Transverse colon (tissue), 4 donors: ENCODE results near the gene RBBP8. TPM values are rescaled to one million over a fixed set of nuclear protein-coding genes. Genes with fewer than 3 reads are reported as not detected.

Experiments used
- DNase-seq: peaks from one replicate; pipeline ENCODE4 v3.0.0-alpha.2; 2019
- H3K27ac ChIP-seq, 4 donors: fragments of 200-600 bp; sonication (generic); 2 replicates each; pipeline ENCODE4 v1.5.1; 2016 to 2018; ENCODE audit warnings: inconsistent platforms in 4 of 4
- H3K27me3 ChIP-seq: fragments of 200-600 bp; sonication (generic); 2 replicates; pipeline ENCODE4 v1.5.1; 2017; ENCODE audit warnings: inconsistent platforms
- H3K36me3 ChIP-seq, 4 donors: fragments of 200-600 bp; sonication (generic); 2 replicates each; pipeline ENCODE4 v1.5.1; 2017 to 2019; ENCODE audit warnings: inconsistent platforms in 4 of 4
- H3K4me1 ChIP-seq, 4 donors: fragments of 200-600 bp; sonication (generic); 2 replicates each; pipeline ENCODE4 v1.5.1; 2017 to 2020; ENCODE audit warnings: inconsistent platforms in 4 of 4
- H3K4me3 ChIP-seq, 4 donors: fragments of 200-600 bp; sonication (generic); 1 replicate in 1 of 4; 2 replicates in 3 of 4; pipeline versions ENCODE4 v1.5.1 to v1.6.1; 2017 to 2019; ENCODE audit warnings: inconsistent platforms in 4 of 4
- H3K9me3 ChIP-seq, 2 donors: fragments of 200-600 bp; sonication (generic); 2 replicates each; pipeline ENCODE4 v1.5.1; 2017 to 2019; ENCODE audit warnings: inconsistent platforms in 2 of 2
- CTCF ChIP-seq, 5 experiments: fragments of 200-600 bp in 3 of 5; fragments of 450-650 bp in 2 of 5; sonication (generic) in 3 of 5; IDR thresholded peaks; 1 replicate in 2 of 5; 2 replicates in 3 of 5; pipeline ENCODE4 v1.5.1; 2016 to 2017; ENCODE audit warnings: antibody characterized with exemption in 5 of 5, inconsistent platforms in 3 of 5, mild to moderate bottlenecking in 2 of 5, moderate library complexity in 1 of 5
- EP300 ChIP-seq: sonication (generic); formaldehyde crosslinking; IDR thresholded peaks from one replicate; pipeline ENCODE4 v1.6.1; 2017; ENCODE audit warnings: antibody characterized with exemption, low read depth
- POLR2A ChIP-seq: fragments of 450-650 bp; IDR thresholded peaks from one replicate; pipeline ENCODE4 v1.6.1; 2016; ENCODE audit warnings: antibody characterized with exemption, mild to moderate bottlenecking, moderate library complexity
- POLR2AphosphoS5 ChIP-seq, 3 donors: sonication (generic); formaldehyde crosslinking; IDR thresholded peaks; one replicate each; pipeline ENCODE4 v1.6.1; 2016; ENCODE audit warnings: antibody characterized with exemption in 3 of 3
- WGBS, 2 donors: methylation state at CpG; one replicate each; pipeline ENCODE4 v1.1.5; 2018; ENCODE audit warnings: low coverage in 1 of 2; 5-methylcytosine and 5-hydroxymethylcytosine counted together
- in situ Hi-C, 4 donors: fragments of 200-750 bp; cut with MboI; loops; one replicate each; pipeline versions ENCODE4 v1.15.0 to v1.15.1; 2017; ENCODE audit warnings: low sequenced_read_pairs in 3 of 4, low pct_ligation_motif_present in 1 of 4, low pct_unique_long_range_greater_than_20kb in 1 of 4
- intact Hi-C: fragments of 100-400 bp; cut with DNase I; formaldehyde crosslinking; loops from one replicate; pipeline ENCODE4 v1.15.1; 2023; ENCODE audit warnings: low total_unique reads
- total RNA-seq, 4 donors: library from RNA; depleted of rRNA; stranded (reverse); fragments of >200 nt; gene quantifications; one replicate each; pipeline ENCODE4 v1.1.0, GENCODE V29; 2016

The RBBP8 gene
- total RNA-seq, 4 donors from 2014 or later = 20.7 to 44.1 (median 38.6) TPM

DNA sequence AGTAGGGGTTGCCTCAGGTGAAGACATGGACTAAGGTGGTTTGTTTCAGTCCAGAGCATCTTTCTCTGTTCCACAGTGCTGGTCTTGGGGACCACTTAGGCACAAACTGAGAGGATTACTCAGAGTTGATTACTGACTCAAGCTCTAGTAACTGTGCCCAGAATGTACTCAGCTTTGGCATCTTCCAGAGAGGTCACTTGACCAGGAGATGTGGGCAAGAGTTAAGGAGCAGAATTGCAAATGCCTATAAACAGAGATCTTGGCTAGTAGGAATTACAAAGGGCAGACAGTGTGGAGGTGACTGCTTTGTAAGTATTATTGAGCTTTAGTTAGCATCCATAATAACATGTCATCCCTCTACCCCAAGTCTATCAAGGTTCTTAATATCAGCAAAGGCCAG is 109.0 kb downstream of the RBBP8 start:
- no peak for TF ChIP-seq EP300
- TF ChIP-seq POLR2A = no peak
- no peak for TF ChIP-seq POLR2AphosphoS5 (IDR thresholded peaks at IDR 0.05)
- no peak for TF ChIP-seq CTCF (IDR thresholded peaks at IDR 0.05)
- Histone ChIP-seq H3K27me3 (no peaks in the 10 kb centered on the region), H3K36me3 (no peaks in the 10 kb centered on the region), H3K4me3 (no peak overlapping the region), H3K27ac (no peak overlapping the region), H3K4me1 (no peaks in the 10 kb centered on the region), H3K9me3 (no peaks in the 10 kb centered on the region)
- intact Hi-C loops = no loop called here
- DNase-seq = no peak
- in situ Hi-C loops = no loop called here

GRCh38 chr18:23043803-23044376 is 110.8 kb downstream of the RBBP8 start:
- DNase-seq = no peak
- no peaks in the 10 kb centered on the region for H3K4me1 ChIP-seq
- in situ Hi-C loops = no loop called here
- H3K27me3 ChIP-seq = no peaks in the 10 kb centered on the region
- H3K4me3 ChIP-seq = no peak overlapping the region
- no peak for TF ChIP-seq POLR2AphosphoS5 (IDR thresholded peaks at IDR 0.05)
- no peak for TF ChIP-seq POLR2A
- no peak for TF ChIP-seq EP300
- no peaks in the 10 kb centered on the region for H3K9me3 ChIP-seq
- no peaks in the 10 kb centered on the region for H3K36me3 ChIP-seq
- no peak overlapping the region for H3K27ac ChIP-seq
- intact Hi-C loops = no loop called here
- WGBS, 2 donors = 83 to 84% methylated on average over 1 to 7 of the region's 7 CpGs

DNA sequence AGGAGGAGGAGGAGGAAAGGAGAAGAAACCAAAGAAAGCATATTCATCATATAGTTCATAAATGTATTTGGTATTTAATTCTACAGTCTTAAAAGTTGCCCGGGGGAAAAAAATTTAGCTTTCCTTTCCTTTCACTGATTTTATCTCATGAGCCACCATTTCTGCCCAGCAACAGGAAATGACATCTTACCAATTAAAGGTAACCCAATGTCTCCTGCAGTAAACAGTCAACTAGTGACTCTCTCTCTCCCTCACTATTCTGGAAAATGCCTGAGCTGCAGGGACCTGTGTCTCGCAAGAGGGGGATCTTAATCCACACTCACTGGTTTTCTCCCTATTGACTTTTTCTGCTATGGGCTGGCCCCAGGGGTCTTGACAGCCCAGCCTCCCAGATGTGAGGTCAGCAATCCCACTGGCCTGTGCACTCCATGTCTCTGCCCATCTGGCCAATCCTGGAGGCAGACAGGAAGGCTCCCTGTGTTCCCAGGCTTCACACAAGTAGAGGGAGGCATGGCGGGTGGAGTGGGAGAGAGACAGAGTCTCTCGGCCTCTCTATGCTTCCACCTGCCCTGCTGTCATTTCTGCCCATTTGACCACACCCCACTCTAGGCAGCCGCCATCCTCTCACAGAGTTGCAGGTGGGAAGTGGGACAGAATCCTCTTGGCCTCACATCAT is 116.7 kb downstream of the RBBP8 start:
- 76 to 83% methylated on average over 2 to 5 of the region's 5 CpGs for WGBS, 2 donors
- in situ Hi-C loops (no loop called here), intact Hi-C loops (no loop called here)
- Histone ChIP-seq H3K4me3 (no peak overlapping the region), H3K9me3 (no peaks in the 10 kb centered on the region), H3K27ac (no peak overlapping the region), H3K4me1 (peaks cover 0 to 2% (median 0%) of the 10 kb centered on the region in 4 donors), H3K36me3 (no peaks in the 10 kb centered on the region), H3K27me3 (no peaks in the 10 kb centered on the region)
- no peak for DNase-seq
- TF ChIP-seq CTCF (IDR thresholded peaks at IDR 0.05) (no peak), POLR2A (no peak), POLR2AphosphoS5 (IDR thresholded peaks at IDR 0.05) (no peak), EP300 (no peak)

- intact Hi-C loops = no loop called here
Observed at GRCh38 chr18:23053776-23054457, 120.8 kb downstream of the RBBP8 start.

More at GRCh38 chr18:23053776-23054457, 120.8 kb downstream of the RBBP8 start:
- in situ Hi-C loops = no loop called here
- DNase-seq = no peak
- Histone ChIP-seq H3K27ac (no peak overlapping the region), H3K4me3 (no peak overlapping the region), H3K27me3 (no peaks in the 10 kb centered on the region), H3K4me1 (peaks cover 0 to 2% (median 0%) of the 10 kb centered on the region in 4 donors), H3K36me3 (no peaks in the 10 kb centered on the region), H3K9me3 (no peaks in the 10 kb centered on the region)
- no peak for TF ChIP-seq POLR2AphosphoS5 (IDR thresholded peaks at IDR 0.05)
- TF ChIP-seq POLR2A = no peak
- no peak for TF ChIP-seq EP300
- no peak for TF ChIP-seq CTCF (IDR thresholded peaks at IDR 0.05)
- WGBS, 2 donors = 56 to 83% methylated on average over 2 to 15 of the region's 15 CpGs
